ENCODE results near the gene GRM1.
A peak's percentile ranks its signal among the peaks of the same experiment; 100 is the strongest.

Gene GRM1

DNA sequence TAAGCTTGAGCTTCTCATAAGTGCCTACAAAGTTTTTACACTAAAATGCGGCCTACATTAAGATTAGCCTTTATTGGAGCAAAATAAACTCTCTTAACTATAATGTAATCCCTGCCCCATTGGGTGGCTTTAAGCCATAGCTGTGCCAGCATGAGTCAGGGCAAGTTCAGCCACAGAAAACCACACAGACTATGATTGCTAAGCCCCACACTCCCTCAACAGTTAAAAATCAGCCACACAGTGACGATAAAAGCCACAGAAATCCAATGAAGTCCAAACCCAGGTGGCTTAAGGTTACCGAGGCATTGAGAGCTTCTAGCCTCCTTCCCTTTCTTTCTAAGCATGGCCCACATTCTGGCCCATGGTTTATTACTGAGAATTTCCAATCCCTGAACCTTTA lies 61.6 kb downstream of the GRM1 start:
- in situ Hi-C loops (cut with HindIII; ENCODE audit: low sequenced_read_pairs), result no loop called here
- peak; percentile 67 for DNase-seq (ENCODE audit: low read depth)

DNA sequence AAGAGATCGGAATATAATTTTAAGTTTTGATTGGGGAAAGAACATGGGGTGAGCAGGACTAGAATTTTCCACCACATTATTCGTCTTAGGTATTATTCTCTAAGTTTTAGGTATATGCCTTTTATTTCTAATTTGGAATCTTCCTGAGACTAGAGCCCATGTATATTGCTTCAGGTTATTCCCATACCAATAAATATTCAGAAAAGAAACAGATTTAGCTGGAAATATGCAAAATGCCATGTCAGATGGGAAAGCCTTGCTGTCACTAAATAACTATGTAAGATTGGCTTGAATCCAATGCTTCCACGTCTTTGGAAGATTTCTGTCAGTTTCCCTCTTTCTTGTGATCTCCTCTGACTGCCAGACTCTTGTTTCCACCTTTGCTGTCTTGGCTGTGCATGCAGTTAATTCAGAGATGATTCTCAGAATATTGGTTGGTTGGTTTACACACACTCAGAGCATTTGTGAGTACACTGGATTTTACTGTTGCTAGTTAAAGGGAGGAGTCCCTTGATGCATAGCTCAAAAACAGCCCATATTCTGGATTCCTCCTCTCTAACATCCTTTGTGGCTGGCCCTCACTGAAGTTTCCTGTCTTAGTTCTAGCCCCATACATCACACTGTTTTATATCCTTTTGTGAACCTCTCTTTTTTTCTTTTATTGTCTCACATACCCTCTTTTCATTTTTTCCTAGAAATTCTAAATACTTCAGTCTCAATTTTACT lies 64.3 kb downstream of the GRM1 start:
- no peak overlapping the region for H3K4me3 ChIP-seq (ENCODE audit: low read depth, low read length)
- TF ChIP-seq, protein P1, sequence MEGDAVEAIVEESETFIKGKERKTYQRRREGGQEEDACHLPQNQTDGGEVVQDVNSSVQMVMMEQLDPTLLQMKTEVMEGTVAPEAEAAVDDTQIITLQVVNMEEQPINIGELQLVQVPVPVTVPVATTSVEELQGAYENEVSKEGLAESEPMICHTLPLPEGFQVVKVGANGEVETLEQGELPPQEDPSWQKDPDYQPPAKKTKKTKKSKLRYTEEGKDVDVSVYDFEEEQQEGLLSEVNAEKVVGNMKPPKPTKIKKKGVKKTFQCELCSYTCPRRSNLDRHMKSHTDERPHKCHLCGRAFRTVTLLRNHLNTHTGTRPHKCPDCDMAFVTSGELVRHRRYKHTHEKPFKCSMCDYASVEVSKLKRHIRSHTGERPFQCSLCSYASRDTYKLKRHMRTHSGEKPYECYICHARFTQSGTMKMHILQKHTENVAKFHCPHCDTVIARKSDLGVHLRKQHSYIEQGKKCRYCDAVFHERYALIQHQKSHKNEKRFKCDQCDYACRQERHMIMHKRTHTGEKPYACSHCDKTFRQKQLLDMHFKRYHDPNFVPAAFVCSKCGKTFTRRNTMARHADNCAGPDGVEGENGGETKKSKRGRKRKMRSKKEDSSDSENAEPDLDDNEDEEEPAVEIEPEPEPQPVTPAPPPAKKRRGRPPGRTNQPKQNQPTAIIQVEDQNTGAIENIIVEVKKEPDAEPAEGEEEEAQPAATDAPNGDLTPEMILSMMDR (IDR thresholded peaks at IDR 0.05; ENCODE audit: low read depth, low read length, missing control alignments), result no peak
- in situ Hi-C loops (cut with HindIII; ENCODE audit: low sequenced_read_pairs), result no loop called here
- DNase-seq (ENCODE audit: low read depth), result no peak

More for the DNA sequence above, 61.6 kb downstream of the GRM1 start:
- TF ChIP-seq, protein P1 (IDR thresholded peaks at IDR 0.05; ENCODE audit: low read depth, low read length, missing control alignments), result no peak
- H3K4me3 ChIP-seq (ENCODE audit: low read depth, low read length), result no peak overlapping the region

DNA sequence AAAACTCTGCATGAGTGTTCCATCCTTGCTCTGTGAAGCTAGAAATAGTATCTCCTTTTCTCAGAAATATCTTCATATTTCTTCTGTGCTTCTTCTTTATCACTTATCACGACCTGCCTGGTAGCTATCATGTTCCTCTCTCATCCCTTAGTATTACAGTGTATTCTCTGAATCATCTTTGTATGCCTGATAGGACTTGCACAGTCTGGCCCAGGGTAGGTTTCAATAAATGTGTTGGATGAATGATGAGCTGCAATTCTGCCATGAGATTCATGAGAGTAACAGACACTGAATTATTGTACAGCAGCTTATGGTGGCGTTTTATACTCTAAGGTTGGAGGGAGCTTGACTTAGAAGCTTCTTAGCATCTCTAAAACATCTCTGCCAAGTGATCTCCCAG lies 66.6 kb downstream of the GRM1 start:
- DNase-seq (ENCODE audit: low read depth), result no peak
- TF ChIP-seq, protein P1 (IDR thresholded peaks at IDR 0.05; ENCODE audit: low read depth, low read length, missing control alignments), result no peak
- in situ Hi-C loops (cut with HindIII; ENCODE audit: low sequenced_read_pairs), result no loop called here
- H3K4me3 ChIP-seq (ENCODE audit: low read depth, low read length), result no peak overlapping the region

DNA sequence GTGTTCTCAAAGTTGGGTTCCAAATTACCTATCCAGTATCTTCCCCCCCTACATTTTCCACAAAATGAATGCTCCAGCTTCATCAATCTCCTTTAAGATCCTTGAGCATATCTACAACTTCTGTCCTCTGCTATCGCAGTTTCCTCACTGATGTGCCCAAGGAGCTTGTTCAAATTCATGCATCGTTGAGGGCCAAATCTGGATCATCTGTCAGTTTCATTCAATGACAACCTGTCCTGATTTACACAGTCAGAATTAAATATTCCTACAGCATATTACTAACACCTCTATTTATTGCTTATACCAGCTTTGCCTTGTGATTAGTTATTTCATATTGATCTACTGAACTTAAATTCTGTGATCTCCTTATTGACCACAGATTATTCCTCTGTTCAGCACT lies 68.7 kb downstream of the GRM1 start:
- no peak overlapping the region for H3K4me3 ChIP-seq (ENCODE audit: low read depth, low read length)
- TF ChIP-seq, protein P1 (IDR thresholded peaks at IDR 0.05; ENCODE audit: low read depth, low read length, missing control alignments), result no peak
- in situ Hi-C loops (cut with HindIII; ENCODE audit: low sequenced_read_pairs), result no loop called here
- DNase-seq (ENCODE audit: low read depth), result no peak

DNA sequence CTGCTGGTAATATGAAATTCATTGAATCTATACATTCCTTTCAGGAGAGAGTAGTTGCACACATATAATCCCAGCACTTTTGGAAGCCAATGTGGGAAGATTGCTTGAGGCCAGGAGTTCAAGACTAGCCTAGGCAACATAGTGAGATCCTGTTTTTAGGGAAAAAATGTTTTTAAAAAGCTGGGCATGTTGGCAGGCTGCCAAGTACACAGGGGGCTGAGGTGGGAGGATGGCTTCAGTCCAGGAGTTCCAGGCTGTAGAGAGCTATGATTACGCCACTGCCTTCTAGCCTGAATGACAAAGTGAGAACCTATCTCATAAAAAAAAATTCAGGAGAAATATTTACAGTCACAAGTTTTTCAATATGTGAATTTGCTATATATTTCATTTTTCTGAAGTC lies 71.9 kb downstream of the GRM1 start:
- in situ Hi-C loops (cut with HindIII; ENCODE audit: low sequenced_read_pairs), result no loop called here
- no peak for DNase-seq (ENCODE audit: low read depth)
- TF ChIP-seq, protein P1 (IDR thresholded peaks at IDR 0.05; ENCODE audit: low read depth, low read length, missing control alignments), result no peak
- H3K4me3 ChIP-seq (ENCODE audit: low read depth, low read length), result no peak overlapping the region

DNA sequence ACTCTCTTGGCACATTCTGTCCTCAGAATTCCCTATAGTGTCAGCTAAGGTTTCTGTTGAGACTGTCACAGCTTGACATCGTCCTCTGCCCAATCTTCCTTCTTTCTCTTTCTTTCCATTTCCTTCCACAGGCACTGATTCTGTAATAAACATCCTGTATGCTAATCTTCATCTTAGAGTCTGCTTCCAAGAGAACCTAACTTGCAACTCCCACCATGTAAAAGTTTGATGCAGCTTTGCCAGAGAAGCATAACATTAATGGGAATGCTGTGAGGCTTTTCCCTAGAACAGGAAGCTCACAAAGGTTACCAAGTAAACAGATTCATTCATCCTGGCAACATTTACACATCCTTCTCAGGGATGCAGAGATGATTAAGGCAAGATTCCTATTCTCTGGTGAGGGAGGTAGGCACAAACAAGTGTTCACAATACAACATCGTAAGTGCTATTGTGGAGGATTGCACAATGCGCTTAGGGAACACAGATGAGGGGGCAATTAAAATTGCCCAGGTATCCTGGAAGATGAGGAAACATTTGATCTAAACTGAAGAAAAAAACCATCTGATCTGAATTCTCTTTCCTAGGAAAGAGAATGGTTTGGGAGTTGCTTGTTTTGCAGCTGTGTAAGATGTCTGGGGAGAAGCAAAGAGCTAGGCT lies 74.7 kb downstream of the GRM1 start:
- no peak for DNase-seq (ENCODE audit: low read depth)
- H3K4me3 ChIP-seq (ENCODE audit: low read depth, low read length), result no peak overlapping the region
- TF ChIP-seq, protein P1 (IDR thresholded peaks at IDR 0.05; ENCODE audit: low read depth, low read length, missing control alignments), result no peak
- in situ Hi-C loops (cut with HindIII; ENCODE audit: low sequenced_read_pairs), result no loop called here

Data from astrocyte of the cerebellum (primary cell).